Measurements from ENCODE around the gene FAM184B. TPM values are rescaled to one million over a fixed set of nuclear protein-coding genes. Genes with fewer than 3 reads are reported as not detected.

The FAM184B gene
- polyA plus RNA-seq, 3 donors, result not detected

DNA sequence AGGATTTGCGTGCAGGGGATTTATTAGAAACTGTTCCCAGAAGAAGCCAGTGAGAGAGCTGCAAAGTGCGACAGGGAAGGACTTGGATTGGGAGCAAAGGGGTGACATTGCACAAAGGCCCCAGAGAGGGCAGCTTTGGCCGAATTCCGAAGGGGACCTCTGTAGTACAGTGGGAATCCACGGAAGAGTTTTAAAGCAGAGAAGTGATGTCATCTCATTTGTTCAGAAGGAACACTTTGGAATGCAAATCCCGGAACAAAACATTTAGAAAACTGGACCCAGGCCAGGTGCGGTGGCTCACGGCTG is 71.7 kb downstream of the FAM184B start:
- H3K4me3 Mint-ChIP-seq, result no peak overlapping the region
- Histone ChIP-seq H3K4me1 (ENCODE audit: control insufficient read depth in 1 of 2, insufficient read depth in 2 of 2, low read length in 2 of 2) (no peaks in the 10 kb centered on the region), H2AFZ (ENCODE audit: insufficient read depth, low read depth, low read length, poor library complexity, severe bottlenecking) (no peak overlapping the region), H3K36me3 (replicated peaks in 1 of 2; ENCODE audit: control insufficient read depth in 1 of 2, insufficient read depth in 2 of 2, low read length in 2 of 2) (no peaks in the 10 kb centered on the region), H3K4me2 (replicated peaks; ENCODE audit: extremely low read depth, low read length, poor library complexity, severe bottlenecking) (no peak overlapping the region), H4K20me1 (ENCODE audit: insufficient read depth, low read length) (no peaks in the 10 kb centered on the region), H3K4me3 (replicated peaks in 1 of 3; ENCODE audit: low read depth in 2 of 3, low read length in 3 of 3) (no peak overlapping the region), H3K27me3 (ENCODE audit: control insufficient read depth in 2 of 2, insufficient read depth in 2 of 2, low read length in 2 of 2) (no peaks in the 10 kb centered on the region), H3K9ac (ENCODE audit: insufficient read depth, low read length, poor library complexity, severe bottlenecking) (no peak overlapping the region), H3K79me2 (ENCODE audit: insufficient read depth, low read length) (no peaks in the 10 kb centered on the region), H3K9me3 (replicated peaks in 1 of 2; ENCODE audit: control insufficient read depth in 1 of 2, insufficient read depth in 1 of 2, low read length in 2 of 2) (no peaks in the 10 kb centered on the region), H3K27ac (ENCODE audit: low read depth in 1 of 2, low read length in 2 of 2) (no peak overlapping the region)
- intact Hi-C loops (cut with micrococcal nuclease), result no loop called here
- TF ChIP-seq, protein P1, sequence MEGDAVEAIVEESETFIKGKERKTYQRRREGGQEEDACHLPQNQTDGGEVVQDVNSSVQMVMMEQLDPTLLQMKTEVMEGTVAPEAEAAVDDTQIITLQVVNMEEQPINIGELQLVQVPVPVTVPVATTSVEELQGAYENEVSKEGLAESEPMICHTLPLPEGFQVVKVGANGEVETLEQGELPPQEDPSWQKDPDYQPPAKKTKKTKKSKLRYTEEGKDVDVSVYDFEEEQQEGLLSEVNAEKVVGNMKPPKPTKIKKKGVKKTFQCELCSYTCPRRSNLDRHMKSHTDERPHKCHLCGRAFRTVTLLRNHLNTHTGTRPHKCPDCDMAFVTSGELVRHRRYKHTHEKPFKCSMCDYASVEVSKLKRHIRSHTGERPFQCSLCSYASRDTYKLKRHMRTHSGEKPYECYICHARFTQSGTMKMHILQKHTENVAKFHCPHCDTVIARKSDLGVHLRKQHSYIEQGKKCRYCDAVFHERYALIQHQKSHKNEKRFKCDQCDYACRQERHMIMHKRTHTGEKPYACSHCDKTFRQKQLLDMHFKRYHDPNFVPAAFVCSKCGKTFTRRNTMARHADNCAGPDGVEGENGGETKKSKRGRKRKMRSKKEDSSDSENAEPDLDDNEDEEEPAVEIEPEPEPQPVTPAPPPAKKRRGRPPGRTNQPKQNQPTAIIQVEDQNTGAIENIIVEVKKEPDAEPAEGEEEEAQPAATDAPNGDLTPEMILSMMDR (IDR thresholded peaks at IDR 0.05), result no peak
- peaks cover 0 to 7% (median 1%) of the 10 kb centered on the region in 7 donors for H3K9me3 Mint-ChIP-seq
- peaks cover 0 to 7% (median 5%) of the 10 kb centered on the region in 3 donors for H3K27me3 Mint-ChIP-seq (ENCODE audit: low read depth in 3 of 3)
- H3K27ac Mint-ChIP-seq, result no peak overlapping the region
- H3K4me1 Mint-ChIP-seq, result no peaks in the 10 kb centered on the region
- no peaks in the 10 kb centered on the region for H3K36me3 Mint-ChIP-seq
- 95% methylated on average over 8 of the region's 8 CpGs for WGBS (ENCODE audit: insufficient coverage)
- DNase-seq, result no peak

DNA sequence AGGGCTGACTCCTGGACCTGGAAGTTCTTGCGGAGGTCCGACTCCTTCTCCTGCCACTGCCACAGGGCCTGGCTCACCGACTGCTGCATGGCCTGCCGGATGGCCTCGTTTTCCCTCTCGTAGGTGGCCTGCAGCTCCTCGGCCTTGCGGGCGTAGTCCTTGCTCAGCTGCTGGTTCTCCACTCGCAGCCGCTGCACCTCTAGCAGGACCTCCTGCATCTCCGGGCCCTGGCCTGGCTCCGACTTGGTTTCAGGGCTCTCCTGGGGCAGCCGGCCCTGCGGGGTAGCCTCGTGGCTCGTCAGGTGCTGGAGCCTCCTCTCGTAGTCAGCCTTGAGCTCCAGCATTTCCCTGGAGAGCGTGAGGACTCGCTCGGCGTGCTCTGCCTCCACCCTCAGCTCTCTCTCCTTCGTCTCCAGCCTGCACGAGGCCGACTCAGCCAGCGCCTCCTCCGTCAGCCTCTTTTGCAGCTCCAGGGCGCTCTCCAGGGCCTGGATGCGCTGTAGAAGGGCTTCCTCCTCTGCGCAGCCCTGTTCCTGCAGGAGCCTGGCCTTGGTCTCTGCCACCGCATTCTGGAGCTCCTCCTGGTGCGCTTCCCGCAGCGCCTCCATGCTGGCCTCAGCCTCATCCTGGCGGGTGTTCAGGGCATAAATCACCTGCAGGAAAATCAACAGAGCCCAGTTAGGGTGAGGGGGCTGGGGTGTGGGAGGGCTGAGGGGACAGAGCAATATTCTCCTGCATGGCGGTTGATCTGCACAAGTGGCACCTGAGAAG is 72.2 kb downstream of the FAM184B start:
- no peaks in the 10 kb centered on the region for H3K79me2 ChIP-seq (ENCODE audit: insufficient read depth, low read length)
- Mint-ChIP-seq H3K4me3 (no peak overlapping the region), H3K36me3 (no peaks in the 10 kb centered on the region), H3K9me3 (peaks cover 0 to 7% (median 1%) of the 10 kb centered on the region in 7 donors), H3K4me1 (no peaks in the 10 kb centered on the region), H3K27ac (no peak overlapping the region), H3K27me3 (ENCODE audit: low read depth in 3 of 3) (peaks cover 0 to 8% (median 7%) of the 10 kb centered on the region in 3 donors)
- no peaks in the 10 kb centered on the region for H3K4me1 ChIP-seq (ENCODE audit: control insufficient read depth in 1 of 2, insufficient read depth in 2 of 2, low read length in 2 of 2)
- no peaks in the 10 kb centered on the region for H3K36me3 ChIP-seq (replicated peaks in 1 of 2; ENCODE audit: control insufficient read depth in 1 of 2, insufficient read depth in 2 of 2, low read length in 2 of 2)
- no peaks in the 10 kb centered on the region for H3K27me3 ChIP-seq (ENCODE audit: control insufficient read depth in 2 of 2, insufficient read depth in 2 of 2, low read length in 2 of 2)
- DNase-seq, result no peak
- WGBS (ENCODE audit: insufficient coverage), result 90% methylated on average over 31 of the region's 36 CpGs
- H3K9me3 ChIP-seq (replicated peaks in 1 of 2; ENCODE audit: control insufficient read depth in 1 of 2, insufficient read depth in 1 of 2, low read length in 2 of 2), result no peaks in the 10 kb centered on the region
- H3K4me3 ChIP-seq (replicated peaks in 1 of 3; ENCODE audit: low read depth in 2 of 3, low read length in 3 of 3), result no peak overlapping the region
- H3K27ac ChIP-seq (ENCODE audit: low read depth in 1 of 2, low read length in 2 of 2), result no peak overlapping the region
- H4K20me1 ChIP-seq (ENCODE audit: insufficient read depth, low read length), result no peaks in the 10 kb centered on the region
- intact Hi-C loops (cut with micrococcal nuclease), result no loop called here
- H3K4me2 ChIP-seq (replicated peaks; ENCODE audit: extremely low read depth, low read length, poor library complexity, severe bottlenecking), result no peak overlapping the region
- TF ChIP-seq, protein P1 (IDR thresholded peaks at IDR 0.05), result no peak
- H3K9ac ChIP-seq (ENCODE audit: insufficient read depth, low read length, poor library complexity, severe bottlenecking), result no peak overlapping the region
- no peak overlapping the region for H2AFZ ChIP-seq (ENCODE audit: insufficient read depth, low read depth, low read length, poor library complexity, severe bottlenecking)

All from CD14-positive monocyte (primary cell).